ENCODE measurements around the gene APBB2.

DNA sequence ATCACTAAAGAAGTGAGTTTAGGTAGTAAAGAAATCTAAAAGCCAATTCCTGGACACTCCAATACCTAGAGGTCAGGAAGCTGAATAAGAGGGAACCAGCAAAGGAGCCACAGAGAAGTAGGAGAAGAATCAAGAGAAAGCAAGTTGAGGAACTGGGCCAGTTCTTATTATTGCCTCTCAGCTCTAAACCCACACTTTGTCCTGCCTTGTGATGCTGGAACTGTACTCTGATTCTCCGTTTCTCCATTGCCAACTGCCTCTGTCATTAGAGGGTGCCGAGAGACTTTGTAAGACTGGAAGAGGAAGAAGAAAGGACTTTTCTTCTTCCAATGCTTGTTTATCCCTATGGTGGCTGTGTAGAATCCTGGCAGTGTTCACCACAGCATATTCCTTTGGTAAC is 426.0 kb downstream of the APBB2 start:
- TF ChIP-seq, protein P1, sequence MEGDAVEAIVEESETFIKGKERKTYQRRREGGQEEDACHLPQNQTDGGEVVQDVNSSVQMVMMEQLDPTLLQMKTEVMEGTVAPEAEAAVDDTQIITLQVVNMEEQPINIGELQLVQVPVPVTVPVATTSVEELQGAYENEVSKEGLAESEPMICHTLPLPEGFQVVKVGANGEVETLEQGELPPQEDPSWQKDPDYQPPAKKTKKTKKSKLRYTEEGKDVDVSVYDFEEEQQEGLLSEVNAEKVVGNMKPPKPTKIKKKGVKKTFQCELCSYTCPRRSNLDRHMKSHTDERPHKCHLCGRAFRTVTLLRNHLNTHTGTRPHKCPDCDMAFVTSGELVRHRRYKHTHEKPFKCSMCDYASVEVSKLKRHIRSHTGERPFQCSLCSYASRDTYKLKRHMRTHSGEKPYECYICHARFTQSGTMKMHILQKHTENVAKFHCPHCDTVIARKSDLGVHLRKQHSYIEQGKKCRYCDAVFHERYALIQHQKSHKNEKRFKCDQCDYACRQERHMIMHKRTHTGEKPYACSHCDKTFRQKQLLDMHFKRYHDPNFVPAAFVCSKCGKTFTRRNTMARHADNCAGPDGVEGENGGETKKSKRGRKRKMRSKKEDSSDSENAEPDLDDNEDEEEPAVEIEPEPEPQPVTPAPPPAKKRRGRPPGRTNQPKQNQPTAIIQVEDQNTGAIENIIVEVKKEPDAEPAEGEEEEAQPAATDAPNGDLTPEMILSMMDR (IDR thresholded peaks at IDR 0.05) = no peak
- TF ChIP-seq POLR2A (IDR thresholded peaks at IDR 0.05) = no peak
